ENCODE measurements around the gene GLRA2.

- TF ChIP-seq CTCF (IDR thresholded peaks at IDR 0.05; ENCODE audit: low read length) (no peak), EZH2phosphoT487 (IDR thresholded peaks at IDR 0.05; ENCODE audit: low read length) (no peak)
These were observed 28.0 kb upstream of the GLRA2 start for GRCh38 chrX:14501327-14501726.
